IPS DF 4.7 (cell line): ENCODE measurements around the gene DVL2.
"Not testable (repeated sequence)": the region's sequence is repeated elsewhere in the genome, so short reads cannot be mapped to it uniquely, and the experiment has no call there.

ENCODE experiments used
- DNase-seq: peaks from one replicate; pipeline ENCODE4 v3.0.0-alpha.2; 2013; ENCODE audit warnings: low spot score; ENCODE audit errors: extremely low read depth

DVL2 gene

DNA sequence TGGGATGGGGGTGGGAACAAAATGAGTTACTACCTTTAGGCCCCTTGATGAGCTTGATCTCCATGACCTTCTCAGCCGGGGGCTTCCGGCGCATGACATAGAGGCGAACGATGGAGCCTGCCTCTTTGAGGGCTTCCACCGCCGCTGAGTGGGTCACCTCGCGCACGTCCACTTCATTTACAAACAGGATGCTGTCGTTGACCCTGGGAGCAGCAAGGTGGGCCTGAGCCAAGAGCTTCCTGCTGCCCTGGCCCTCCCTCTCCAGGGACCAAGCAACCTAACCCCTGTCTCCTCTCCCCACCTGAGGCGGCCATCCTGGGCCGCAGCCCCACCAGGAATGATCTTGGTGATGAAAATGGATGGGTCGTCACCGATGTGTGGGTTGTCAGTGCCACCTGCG is 30.9 kb downstream of the DVL2 start:
- no peak for DNase-seq

DNA sequence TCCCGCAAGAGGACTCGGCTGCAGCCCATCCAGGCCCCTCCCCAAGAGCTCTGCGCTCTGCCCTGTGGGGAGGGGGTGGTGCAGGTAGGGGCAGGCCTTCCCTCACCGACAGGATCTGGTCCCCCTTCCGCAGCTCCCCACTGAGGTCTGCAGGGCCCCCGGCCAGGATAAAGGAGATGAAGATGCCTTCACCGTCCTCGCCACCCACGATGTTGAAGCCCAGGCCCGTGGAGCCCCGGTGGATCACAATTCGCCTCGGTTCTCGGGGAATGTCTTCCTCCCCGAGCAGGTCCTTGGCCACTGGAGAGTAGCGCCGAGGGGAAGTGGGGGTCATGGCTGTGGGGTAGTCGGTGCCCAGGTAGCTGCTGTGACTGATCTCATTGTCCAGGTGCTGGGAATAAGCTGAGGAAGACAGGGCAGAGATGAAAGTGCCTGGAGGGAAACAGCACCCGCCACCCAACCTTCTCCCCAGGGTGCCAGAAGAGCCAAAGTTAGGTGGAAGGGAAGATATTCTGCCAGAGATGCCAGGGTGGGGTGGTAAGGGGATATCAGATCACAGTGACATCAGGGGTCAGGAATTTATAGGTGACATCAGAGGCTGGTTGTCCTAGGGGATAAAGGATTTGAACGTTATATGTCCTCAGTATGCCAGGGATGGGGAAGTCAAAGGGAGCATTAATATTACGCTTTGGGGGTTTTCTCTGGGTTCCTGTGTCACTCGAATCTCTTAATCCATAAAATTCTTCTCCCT is 37.5 kb downstream of the DVL2 start:
- no peak for DNase-seq

DNA sequence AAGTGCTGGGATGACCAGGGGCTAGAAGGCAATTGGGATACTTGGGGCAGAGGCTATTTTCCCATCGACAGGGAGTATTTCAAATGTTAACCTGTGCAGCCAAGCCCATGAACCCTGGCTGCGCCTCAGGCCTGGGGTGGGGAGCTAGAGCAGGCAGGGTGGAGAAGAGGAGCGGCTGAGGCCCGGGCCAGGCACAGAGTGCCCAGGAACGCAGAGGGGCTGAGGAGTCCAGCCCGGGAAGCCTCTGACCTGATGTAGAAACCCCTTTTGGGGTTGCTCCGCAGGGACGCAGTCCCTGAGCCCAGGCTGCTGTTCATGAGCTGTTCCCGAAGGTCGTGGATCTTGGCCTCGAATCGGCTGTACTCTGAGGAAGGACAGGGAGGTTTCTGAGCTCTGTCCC is 38.3 kb downstream of the DVL2 start:
- DNase-seq: no peak

DNA sequence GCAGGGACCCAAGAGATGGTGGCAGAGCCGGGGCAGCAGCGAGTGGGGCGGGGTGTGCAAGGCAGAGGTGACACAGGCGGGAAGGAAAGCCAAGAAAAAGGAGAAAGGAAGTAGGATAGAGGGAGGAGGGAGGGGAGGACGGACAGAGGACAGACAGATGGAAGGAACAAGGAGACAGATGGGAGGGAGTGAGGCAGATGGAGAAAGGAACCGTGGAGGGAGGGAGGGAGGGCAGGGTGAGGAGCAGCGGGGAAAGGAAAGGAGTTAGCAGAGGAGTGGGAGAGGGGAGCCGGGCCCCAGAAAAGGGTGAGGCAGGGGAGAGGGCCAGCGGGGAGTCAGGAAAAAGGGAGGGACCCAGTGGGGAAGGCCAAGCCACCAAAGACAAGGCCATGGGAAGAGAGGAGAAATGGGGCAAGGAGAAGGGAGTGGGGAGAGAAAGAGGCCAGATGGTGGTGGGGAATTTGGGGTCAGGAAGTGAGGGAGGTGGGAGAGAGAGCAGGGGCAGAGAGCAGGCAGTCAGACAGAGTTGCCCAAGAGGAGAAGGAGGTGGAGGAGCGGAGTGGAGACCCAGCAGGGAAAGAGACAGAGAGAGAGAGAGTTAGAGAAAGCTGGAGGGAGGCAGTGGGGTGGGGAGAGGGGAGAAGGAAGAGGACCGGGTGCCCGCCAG is 41.9 kb downstream of the DVL2 start:
- DNase-seq: no peak

DNA sequence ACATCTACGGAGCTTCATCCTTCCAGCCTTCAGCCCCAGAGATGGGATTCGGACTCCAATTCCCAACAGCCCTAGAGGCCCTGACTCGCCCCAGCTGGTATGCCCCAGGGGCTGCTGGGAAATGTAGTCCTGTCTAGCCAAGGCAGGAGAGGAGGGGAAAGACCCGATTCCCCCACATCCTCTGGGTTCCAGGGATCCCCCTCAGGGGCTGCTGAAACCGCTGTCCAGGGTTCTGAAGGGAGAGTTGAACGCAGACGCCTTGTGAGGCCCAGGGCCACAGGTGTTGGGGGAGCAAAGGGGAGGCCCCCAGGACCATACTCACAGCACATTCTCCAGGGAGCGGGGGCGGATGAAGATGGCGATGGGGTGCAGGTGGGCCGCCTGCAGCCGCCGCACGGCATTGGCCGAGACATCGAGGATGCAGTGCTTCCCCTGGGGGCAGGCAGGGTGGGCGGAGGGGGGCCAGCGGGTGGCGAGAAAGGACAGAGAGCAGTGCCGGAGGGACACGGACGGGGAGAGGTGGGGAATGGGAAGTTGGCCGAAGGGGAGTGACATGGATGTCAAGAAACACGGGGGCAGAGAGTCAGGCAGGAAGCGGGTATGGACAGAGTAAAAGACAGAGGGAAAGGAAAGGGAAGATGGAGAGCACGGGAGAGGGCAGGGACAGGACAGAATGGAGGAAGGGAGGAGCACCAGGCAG is 42.6 kb downstream of the DVL2 start:
- no peak for DNase-seq

DNA sequence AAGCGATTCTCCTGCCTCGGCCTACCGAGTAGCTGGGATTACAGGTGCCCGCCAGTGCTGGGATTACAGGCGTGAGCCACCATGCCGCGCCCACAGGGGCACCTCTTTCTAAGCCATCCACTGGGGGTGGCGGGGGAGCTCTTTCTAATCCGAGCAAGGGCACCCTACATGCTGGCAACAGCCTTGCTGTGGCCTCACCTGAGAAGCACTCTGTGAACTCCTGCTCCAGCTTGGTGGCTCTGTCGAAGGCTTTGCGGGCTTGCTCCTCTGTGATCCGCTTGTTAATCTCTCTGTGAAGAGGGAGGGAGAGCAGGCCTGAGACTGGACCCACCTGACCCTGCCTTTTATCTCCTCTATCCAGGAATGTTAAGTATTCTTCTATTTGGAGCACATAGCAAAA is 43.2 kb downstream of the DVL2 start:
- DNase-seq: no peak

DNA sequence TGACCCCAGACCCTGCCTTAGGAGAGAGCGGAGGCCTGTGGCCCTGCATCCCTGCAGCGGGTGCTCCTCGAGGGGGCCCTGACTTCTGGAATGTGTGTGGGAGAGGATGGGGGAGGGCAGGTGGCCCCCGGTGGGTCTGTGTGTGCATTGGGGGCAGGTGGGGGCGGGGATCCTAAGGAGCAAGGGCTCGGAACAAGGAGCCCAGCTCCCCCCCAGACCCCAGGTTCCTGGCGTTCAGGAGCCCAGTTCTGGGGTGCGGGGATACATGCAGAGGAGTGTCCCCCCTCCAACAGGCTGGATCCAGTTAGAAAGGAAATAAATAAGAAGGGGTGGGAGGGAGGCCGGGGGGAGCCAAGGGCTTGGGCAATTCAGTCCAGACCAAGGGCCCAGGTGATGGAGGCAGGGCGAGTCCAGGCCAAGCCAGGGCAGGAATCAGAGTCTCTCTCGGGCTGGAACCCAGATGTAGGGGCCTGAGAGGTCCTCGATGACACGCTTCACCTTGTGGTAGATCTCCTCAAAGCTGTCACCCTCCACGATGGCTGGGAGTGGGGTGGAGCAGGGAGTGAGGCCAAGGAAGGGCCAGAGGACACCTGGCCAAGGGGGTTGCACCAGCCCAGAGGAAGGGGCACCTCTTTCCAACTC is 43.9 kb downstream of the DVL2 start:
- no peak for DNase-seq

DNA sequence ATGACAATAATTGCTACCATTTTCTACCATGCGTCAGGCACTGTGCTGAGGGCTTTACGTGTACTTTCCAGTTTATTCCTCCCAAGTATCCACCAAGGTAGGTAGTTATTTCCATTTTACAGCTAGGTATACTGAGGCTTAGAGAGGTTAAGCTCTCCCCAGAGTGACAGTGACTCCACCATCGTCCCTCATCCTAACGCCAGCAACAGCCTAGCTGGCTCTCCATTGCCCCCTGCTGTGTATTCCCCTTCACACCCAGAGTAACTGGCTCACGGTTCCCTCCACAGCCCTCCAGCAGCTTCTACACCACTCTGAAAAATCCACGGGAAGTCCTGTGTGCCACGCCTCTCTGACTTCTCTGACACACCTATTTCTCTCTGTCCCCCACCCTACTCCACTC is 48.1 kb downstream of the DVL2 start:
- DNase-seq: no peak

DNA sequence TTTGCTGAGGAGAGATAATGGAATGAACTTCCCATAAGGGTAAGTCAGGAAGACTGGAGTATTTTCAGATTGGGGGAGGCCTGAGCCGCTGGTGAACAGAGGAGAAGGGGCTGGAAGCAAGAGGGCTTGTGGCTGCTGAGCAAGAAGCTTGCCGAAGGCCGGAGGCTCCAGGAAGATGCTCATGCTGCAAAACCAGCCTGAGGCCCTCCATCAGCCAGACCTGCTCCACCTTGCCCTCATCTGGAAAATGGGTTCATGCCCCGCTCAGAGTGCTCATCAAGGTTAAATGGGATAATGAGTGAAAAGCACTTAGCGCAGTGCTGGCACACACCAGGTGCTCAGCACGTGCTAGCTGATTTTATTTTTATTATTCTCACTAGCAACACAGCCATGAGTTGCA is 49.7 kb downstream of the DVL2 start:
- no peak for DNase-seq

DNA sequence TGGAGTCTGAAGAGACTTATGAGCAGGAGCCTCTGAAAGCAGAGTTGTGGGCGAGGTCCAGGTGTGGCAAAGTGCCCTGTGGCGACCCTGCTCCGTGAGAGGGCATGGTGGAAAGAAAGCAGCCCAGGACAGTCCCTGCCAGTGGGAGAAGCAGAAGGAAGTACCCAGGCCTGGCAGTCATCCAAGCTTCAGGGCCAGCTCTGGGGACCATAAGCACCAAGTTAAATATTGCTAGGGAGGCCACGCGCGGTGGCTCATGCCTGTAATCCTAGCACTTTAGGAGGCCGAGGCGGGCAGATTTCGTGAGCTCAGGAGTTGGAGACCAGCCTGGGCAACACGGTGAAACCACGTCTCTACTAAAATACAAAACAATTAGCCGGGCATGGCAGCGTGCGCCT is 50.2 kb downstream of the DVL2 start:
- DNase-seq: no peak

DNA sequence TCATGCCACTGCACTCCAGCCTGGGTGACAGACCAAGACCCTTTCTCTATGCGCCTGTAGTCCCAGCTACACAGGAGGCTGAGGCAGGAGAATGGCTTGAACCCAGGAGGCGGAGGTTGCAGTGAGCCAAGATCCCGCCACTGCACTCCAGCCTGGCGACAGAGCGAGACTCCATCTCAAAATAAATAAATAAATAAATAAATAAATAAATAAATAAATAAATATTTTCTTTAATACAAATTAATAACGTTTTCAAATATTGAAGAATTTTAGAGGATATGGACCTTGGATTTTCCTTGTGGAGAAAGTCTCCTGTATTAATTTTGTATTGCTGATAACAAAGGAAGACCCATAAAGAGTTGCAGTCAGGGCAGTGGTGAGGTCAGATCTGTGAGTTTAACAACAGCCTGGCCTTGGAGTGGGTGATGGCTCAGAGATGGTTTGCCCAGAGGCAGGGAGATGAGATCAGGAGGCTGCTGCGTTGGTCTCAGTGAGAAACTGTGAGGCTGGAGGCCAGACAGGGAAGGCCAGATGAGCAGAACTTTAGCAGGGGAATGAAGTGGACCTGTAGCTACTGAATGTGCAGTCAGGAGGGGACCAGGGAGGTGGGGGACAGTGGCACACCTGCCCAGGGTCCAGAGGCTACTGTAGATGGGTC is 50.8 kb downstream of the DVL2 start:
- DNase-seq: no peak

DNA sequence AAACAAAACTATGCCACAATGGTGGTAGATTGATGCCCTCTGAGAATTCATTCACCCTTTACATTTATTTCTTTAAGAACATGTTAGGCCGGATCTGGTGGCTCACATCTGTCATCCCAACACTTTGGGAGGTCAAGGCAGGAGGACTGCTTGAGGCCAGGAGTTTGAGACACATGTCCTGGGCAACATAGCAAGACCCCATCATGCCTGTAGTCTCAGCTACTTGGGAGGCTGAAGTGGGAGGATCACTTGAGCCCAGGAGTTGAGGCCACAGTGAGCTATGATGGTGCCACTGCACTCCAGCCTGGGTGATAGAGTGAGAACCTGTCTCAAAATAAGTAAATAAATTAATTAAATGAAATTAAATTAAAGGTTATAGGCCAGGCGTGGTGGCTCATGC is 52.2 kb downstream of the DVL2 start:
- DNase-seq: not testable (repeated sequence)

DNA sequence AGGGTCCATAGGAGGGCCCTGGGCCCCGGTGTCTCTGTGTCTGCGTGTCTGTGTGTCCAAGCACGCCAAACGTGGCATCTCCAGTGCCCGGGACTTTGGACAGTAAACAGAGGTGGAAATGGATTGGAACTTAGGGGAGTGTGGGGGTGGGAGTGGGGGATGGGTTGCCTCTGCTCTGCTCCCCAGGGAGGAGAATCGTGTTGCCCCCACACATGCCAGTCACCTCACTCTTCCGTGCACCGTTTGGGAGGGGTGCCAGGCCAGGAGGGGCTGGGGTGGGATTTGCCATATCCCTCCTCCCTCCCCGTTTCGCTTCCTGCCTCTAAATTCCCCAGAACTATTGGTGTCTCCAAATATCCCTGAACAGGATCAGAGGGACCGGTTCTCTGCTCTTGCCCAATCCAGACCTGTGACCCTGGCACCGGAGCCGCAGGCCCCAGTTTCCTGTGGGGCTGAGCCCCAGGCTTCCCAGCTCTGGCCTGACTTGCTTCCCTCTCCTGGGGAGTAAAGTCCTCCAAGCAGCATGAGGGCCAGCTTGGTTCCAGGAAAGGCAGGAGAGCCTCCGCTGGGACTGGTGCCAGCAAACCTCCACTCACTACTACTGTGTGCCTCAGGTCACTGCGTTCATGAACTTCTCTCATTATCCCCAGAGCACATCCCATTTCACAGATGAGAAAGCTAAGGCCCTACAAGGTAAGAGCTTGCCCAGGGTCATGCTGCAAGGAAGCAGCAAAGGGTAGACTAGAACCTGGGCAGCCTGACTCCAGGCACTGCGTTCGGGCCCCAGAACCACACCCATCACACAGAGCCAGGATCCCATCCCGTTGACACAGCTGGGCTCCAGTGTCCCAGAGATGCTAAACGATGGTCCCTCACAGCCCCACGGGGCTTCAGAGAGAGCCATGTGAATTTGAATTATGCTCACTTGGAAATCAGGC is 54.7 kb downstream of the DVL2 start, which contains the start of gene ASGR1:
Gene ASGR1, minus strand, starts transcription at position 54 of the 938 bp plus-strand sequence. CDS start 807 bp downstream, outside the sequence.
- DNase-seq: no peak

DNA sequence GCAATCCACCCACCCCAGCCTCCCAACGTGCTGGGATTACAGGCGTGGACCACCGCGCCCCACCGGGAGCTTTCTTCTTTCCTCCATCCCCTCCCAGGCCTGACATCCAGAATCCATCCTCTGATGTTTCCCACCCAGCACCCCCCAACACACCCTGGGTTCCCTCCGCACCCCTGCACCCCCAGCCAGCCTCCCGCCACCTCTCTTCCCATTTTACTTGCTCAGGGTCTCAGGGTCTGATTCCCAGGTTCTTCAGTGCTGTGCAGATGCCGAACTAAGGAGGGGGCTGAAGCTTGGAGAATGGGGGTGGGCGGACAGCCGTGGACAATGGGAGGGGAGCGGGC is 55.4 kb downstream of the DVL2 start:
- DNase-seq: no peak

DNA sequence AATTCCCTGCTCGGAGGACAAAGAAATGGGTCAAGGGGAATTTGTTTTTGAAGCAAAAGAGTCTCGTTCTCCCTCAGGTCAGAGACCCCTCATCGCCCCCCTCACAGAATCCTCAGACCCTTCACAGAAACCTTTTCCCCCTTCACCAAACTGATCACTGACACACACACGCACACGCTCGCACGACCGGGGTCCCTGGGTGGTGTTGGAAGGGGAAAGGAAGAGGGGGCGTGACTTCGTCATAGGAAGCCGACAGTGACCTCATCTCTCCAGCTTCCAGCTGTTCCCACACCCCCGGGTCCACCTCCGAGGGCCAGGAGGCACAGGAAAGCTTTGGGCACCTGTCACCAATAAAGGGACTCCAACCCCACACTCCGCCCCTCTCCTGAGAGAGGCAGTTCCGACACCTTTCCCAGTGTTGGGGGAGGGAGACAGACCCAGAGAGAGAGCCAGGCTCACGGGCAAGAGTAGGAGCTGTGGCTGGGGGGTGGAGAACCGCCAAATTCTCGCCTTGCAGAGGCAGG is 56.3 kb downstream of the DVL2 start:
- no peak for DNase-seq

DNA sequence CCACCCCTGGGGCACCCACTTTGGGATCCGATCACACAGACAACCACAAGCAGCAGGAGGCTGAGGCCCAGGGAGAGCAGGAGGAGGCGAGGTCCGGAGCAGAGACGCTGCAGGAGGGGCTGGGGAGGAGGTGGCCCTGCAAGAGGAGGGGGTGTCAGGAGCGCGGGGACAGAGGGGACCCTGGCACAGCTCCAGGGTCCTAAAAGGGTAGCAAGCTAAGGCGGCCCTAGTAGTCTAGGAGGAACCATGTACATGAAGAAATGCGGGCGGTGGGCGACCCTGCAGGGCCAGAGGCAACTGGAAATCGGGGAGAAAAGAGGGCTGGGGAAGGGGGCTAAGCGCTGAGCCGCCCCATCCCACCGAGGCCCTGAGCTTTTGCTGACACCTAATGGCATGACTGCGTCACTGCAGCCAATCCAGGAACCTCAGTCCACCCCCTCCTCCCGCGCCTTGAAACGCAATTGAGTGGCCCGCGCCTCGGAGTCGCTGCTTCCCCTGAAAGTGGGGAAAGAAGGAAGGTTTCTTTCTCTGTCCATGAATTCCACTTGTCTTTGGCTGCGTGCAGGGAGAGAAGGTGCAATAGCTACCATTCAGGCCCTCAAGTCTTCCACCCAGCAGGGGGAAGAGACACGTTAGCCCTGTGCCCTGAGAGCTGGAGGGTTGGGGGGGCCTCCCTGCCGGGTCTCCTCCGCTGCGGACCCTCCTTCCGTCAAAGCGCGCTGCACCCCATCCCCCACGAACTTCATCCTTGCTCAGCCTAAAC is 56.9 kb downstream of the DVL2 start:
- no peak for DNase-seq

DNA sequence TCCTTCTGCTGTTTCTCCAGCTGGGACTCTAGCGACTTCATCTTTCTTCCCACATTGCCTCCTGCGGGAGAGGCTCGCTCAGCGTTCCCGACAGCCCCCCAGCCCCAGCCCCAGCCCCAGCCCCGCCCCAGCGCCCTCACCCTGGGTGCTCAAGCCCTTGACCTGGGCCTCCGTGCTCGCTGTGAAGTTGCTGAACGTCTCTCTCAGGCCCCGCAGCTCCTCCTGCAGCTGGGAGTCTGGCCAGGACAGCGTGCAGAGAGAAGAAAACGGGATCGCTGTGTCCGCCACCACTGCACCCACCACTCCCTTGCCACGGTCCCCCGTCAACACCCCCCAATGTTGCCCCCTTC is 57.5 kb downstream of the DVL2 start:
- DNase-seq: no peak

DNA sequence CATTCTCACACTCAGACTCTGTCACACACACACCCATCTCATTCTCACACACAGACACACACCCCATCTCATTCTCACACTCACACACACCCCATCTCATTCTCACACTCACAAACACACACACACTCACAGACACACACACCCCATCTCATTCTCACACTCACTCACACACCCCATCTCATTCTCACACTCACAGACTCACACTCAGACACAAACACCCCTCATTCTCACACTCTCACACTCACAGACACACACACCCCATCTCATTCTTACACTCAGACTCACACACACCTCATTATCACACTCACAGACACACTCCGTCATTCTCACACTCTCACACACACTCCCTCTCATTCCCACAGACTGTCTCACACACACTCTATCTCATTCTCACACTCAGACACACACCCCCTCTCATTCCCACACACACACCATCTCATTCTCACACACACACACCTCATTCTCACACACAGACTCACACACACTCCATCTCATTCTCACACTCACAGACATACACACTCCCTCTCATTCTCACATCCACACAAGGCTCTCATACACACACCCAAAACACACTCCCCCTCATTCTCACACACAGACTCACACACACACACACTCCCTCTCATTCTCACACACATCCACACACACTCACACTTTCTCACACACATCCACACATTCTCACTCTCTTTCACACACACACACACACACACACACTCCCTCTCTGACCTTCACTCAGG is 58.0 kb downstream of the DVL2 start:
- DNase-seq: no peak
